Choroid plexus epithelial cell (primary cell): ENCODE results near the gene CSF1R.

Experiments
- DNase-seq: peaks from one replicate; pipeline ENCODE4 v3.0.0-alpha.2; 2010; ENCODE audit warnings: low read depth
- H3K4me3 ChIP-seq: 2 replicates; pipeline ENCODE4 v1.5.1; 2011; ENCODE audit warnings: low read depth, mild to moderate bottlenecking, control low read depth, low read length, moderate library complexity
- TF ChIP-seq, protein P1 (sequence below): conservative IDR thresholded peaks from 2 replicates; pipeline ENCODE4 v1.5.1; 2011; ENCODE audit warnings: low read depth, mild to moderate bottlenecking, control low read depth, inconsistent platforms, low read length, moderate library complexity

Gene CSF1R

DNA sequence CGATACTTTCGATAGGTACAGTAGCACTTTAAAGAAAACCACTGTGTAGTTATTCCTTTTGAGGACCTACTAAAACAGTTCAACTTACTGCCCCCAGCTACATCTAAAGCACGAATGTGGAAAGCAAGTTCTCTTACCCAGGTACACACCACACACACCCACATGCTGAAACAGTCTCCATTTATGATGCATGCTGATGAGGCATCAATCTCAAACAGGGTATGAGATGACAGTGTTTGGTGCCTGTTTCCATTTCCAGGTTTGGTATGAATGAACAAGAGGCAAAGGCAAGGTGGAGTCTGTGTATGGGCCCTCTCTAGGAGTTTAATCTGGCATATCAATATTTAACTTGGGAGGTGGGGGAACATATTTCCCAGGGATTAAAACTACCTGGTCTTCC is 71.9 kb downstream of the CSF1R start:
- TF ChIP-seq, protein P1, sequence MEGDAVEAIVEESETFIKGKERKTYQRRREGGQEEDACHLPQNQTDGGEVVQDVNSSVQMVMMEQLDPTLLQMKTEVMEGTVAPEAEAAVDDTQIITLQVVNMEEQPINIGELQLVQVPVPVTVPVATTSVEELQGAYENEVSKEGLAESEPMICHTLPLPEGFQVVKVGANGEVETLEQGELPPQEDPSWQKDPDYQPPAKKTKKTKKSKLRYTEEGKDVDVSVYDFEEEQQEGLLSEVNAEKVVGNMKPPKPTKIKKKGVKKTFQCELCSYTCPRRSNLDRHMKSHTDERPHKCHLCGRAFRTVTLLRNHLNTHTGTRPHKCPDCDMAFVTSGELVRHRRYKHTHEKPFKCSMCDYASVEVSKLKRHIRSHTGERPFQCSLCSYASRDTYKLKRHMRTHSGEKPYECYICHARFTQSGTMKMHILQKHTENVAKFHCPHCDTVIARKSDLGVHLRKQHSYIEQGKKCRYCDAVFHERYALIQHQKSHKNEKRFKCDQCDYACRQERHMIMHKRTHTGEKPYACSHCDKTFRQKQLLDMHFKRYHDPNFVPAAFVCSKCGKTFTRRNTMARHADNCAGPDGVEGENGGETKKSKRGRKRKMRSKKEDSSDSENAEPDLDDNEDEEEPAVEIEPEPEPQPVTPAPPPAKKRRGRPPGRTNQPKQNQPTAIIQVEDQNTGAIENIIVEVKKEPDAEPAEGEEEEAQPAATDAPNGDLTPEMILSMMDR = no peak

DNA sequence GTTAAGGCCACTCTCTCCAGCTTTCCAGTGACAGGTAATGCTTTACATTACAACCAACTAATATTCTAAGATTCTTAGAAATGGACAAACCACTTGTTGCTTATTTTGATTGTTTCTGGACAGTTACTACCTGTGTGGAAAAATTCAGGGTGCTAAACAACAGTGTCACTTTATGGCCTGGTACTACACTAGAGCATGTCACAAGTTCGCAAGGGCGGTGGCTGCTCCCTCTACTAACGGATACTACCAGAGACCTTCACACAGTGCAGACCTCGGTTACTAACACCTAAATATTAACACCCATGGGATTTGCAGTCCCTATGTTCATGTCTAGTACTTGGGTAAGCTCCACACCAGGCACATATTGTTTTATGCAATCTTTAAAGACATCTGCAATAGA is 72.4 kb downstream of the CSF1R start:
- TF ChIP-seq, protein P1 = no peak
- no peak overlapping the region for H3K4me3 ChIP-seq
- no peak for DNase-seq

More for the DNA sequence above, 71.9 kb downstream of the CSF1R start:
- no peak overlapping the region for H3K4me3 ChIP-seq
- DNase-seq = no peak

DNA sequence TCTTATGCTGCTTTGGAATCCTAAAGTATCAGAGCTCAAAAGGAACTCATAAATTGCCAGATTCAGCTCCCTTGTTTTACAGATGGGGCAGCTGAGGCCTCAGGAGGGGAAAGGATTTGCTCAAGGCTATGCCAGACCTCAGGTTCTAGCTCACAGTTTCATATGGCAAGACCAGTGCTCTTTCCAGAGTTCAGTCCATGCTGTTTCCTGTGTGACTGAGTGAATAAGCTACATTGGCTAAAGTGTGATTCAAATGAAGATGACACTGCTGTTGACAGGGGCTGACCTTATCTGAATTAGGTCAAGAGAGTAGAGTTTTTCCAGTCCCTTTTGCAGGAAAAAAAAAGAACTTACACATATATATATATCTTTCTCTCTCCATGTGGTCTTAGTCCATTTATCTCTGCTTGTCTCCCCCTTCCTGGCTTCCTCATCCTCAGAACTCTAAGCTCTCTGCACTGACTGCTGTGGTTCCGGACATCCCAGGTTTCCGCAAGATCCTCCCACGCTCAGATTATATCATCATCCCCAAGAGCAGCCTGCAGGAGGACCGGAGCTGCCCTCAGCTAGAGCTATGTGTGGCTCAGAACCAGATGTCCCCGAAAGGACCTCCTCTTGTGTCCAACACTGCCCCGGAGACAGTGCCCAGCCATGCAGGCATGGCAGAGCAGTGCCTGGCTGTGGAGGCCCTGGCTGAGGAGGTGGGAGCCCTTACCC is 76.5 kb downstream of the CSF1R start:
- no peak for DNase-seq
- TF ChIP-seq, protein P1 = no peak
- H3K4me3 ChIP-seq = no peak overlapping the region

- no peak overlapping the region for H3K4me3 ChIP-seq
- TF ChIP-seq, protein P1 = no peak
- no peak for DNase-seq
Observed at GRCh38 chr5:150007050-150007449, 79.3 kb downstream of the CSF1R start.

DNA sequence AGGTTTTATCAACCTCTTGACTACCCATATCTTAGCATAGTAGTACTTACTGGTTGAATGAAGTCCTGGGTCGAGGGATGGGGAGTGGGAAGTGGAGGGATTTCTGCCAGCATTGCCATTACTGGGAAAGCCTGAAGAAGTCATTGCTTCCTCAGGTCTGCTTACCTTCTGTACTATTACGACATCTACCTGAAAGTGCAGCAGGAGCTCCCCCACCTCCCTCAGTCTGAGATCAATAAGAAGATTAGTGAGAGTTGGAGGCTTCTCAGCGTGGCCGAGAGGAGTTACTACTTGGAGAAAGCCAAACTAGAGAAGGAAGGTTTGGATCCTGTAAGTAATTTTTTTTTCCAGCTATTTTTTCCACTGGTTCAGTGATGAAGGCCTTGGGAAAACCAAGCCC is 80.0 kb downstream of the CSF1R start:
- no peak overlapping the region for H3K4me3 ChIP-seq
- no peak for DNase-seq
- TF ChIP-seq, protein P1 = no peak
